Stomach (tissue), 9 donors: ENCODE measurements around the gene GANAB. TPM values are rescaled to one million over a fixed set of nuclear protein-coding genes. Genes with fewer than 3 reads are reported as not detected.

Source experiments
- DNase-seq, 2 donors: peaks; one replicate each; pipeline versions ENCODE4 v3.0.0 to v3.0.0-alpha.2; 2013 to 2019
- H3K27ac ChIP-seq, 5 donors: fragments of 200-600 bp in 4 of 5; sonication (generic) in 4 of 5; one replicate each; pipeline ENCODE4 v1.5.1; 2013 to 2019; ENCODE audit warnings: mild to moderate bottlenecking in 1 of 5, moderate library complexity in 1 of 5
- H3K27me3 ChIP-seq, 3 donors: fragments of 200-600 bp; sonication (generic); one replicate each; pipeline ENCODE4 v1.5.1; 2017 to 2019; ENCODE audit warnings: mixed run types in 1 of 3
- H3K36me3 ChIP-seq, 4 donors: fragments of 200-600 bp; sonication (generic); 1 replicate in 3 of 4; 2 replicates in 1 of 4; pipeline ENCODE4 v1.5.1; 2016 to 2019
- H3K4me1 ChIP-seq, 4 donors: fragments of 200-600 bp; sonication (generic); one replicate each; pipeline ENCODE4 v1.5.1; 2016 to 2019
- H3K4me3 ChIP-seq, 4 donors: fragments of 200-600 bp; sonication (generic) in 3 of 4; one replicate each; pipeline ENCODE4 v1.5.1; 2016 to 2019; ENCODE audit warnings: mild to moderate bottlenecking in 1 of 4
- H3K9me3 ChIP-seq, 4 donors: fragments of 200-600 bp; sonication (generic); one replicate each; pipeline ENCODE4 v1.5.1; 2016 to 2019
- CTCF ChIP-seq, 7 experiments: fragments of 450-650 bp in 4 of 7; fragments of 200-600 bp in 3 of 7; sonication (generic) in 3 of 7; IDR thresholded peaks; one replicate each; pipeline ENCODE4 v1.5.1; 2016 to 2019; ENCODE audit warnings: antibody characterized with exemption in 7 of 7, control low read depth in 2 of 7, mild to moderate bottlenecking in 1 of 7
- EP300 ChIP-seq: sonication (generic); formaldehyde crosslinking; IDR thresholded peaks from one replicate; pipeline ENCODE4 v1.6.1; 2017; ENCODE audit warnings: antibody characterized with exemption
- POLR2A ChIP-seq, 4 donors: fragments of 450-650 bp; IDR thresholded peaks; one replicate each; pipeline ENCODE4 v1.6.1; 2016; ENCODE audit warnings: antibody characterized with exemption in 4 of 4, control low read depth in 2 of 4, mild to moderate bottlenecking in 1 of 4, moderate library complexity in 1 of 4
- POLR2AphosphoS5 ChIP-seq, 3 donors: sonication (generic); formaldehyde crosslinking; IDR thresholded peaks; one replicate each; pipeline ENCODE4 v1.6.1; 2016; ENCODE audit warnings: antibody characterized with exemption in 3 of 3
- WGBS, 5 donors: extraction: QIAGEN DNeasy Blood & Tissue Kit in 3 of 5; methylation state at CpG; one replicate each; pipeline versions ENCODE4 v1.1.5 to v1.1.7; 2013 to 2018; 5-methylcytosine and 5-hydroxymethylcytosine counted together
- intact Hi-C: fragments of 100-400 bp; cut with DNase I; formaldehyde crosslinking; loops from one replicate; pipeline ENCODE4 v1.15.1; 2023; ENCODE audit warnings: low total_unique reads
- polyA plus RNA-seq, 3 donors: library from polyadenylated mRNA; stranded (reverse); fragments of 200-250 nt; gene quantifications; one replicate each; pipeline ENCODE4 v1.2.3, GENCODE V29; 2013
- total RNA-seq, 5 donors: library from RNA; depleted of rRNA; stranded (reverse); fragments of >200 nt; gene quantifications; one replicate each; pipeline versions ENCODE4 v1.1.0 to v1.2.3, GENCODE V29; 2014 to 2016
- donor health status: healthy with polysubstance abuse.
- donor health status: Bipolar disorder and iron deficiency.
- donor health status: healthy.

The GANAB gene
- total and polyA plus RNA-seq, 8 donors, result 21.4 to 155 (median 75.1) TPM

GRCh38 chr11:62648185-62648966, 2.0 kb upstream of the GANAB start:
- WGBS, 5 donors, result 89 to 95% (median 95%) methylated on average over 20 to 24 of the region's 24 CpGs
- Histone ChIP-seq H3K27me3 (no peaks in the 10 kb centered on the region), H3K4me3 (no peak overlapping the region), H3K9me3 (no peaks in the 10 kb centered on the region), H3K36me3 (peaks cover 31 to 46% (median 41%) of the 10 kb centered on the region in 4 donors), H3K4me1 (peaks cover 34 to 61% (median 52%) of the 10 kb centered on the region in 4 donors), H3K27ac (no peak overlapping the region)
- intact Hi-C loops, result no loop called here
- no peak for DNase-seq
- TF ChIP-seq POLR2A (IDR thresholded peaks at IDR 0.05), result no peak
- TF ChIP-seq EP300, result no peak
- no peak for TF ChIP-seq POLR2AphosphoS5 (IDR thresholded peaks at IDR 0.05)
- TF ChIP-seq CTCF (IDR thresholded peaks at IDR 0.05), result no peak

GRCh38 chr11:62647609-62648005, 1.2 kb upstream of the GANAB start:
- no peak for TF ChIP-seq POLR2AphosphoS5 (IDR thresholded peaks at IDR 0.05)
- Histone ChIP-seq H3K4me1 (peaks cover 34 to 63% (median 50%) of the 10 kb centered on the region in 4 donors), H3K27ac (no peak overlapping the region), H3K9me3 (no peaks in the 10 kb centered on the region), H3K36me3 (peaks cover 39 to 54% (median 48%) of the 10 kb centered on the region in 4 donors), H3K4me3 (no peak overlapping the region), H3K27me3 (no peaks in the 10 kb centered on the region)
- DNase-seq, result no peak
- 77 to 85% (median 81%) methylated on average over 3 to 6 of the region's 6 CpGs for WGBS, 5 donors
- intact Hi-C loops, result no loop called here

GRCh38 chr11:62646825-62647608, 604 bp upstream of the GANAB start:
- TF ChIP-seq CTCF (IDR thresholded peaks at IDR 0.05), result no peak
- no peak for TF ChIP-seq POLR2AphosphoS5 (IDR thresholded peaks at IDR 0.05)
- no peak for TF ChIP-seq POLR2A (IDR thresholded peaks at IDR 0.05)
- TF ChIP-seq EP300, result no peak
- Histone ChIP-seq H3K27ac (peak overlapping the region; percentile 25 to 94 (median 89)), H3K27me3 (no peaks in the 10 kb centered on the region), H3K36me3 (peaks cover 40 to 60% (median 54%) of the 10 kb centered on the region in 4 donors), H3K4me3 (peak overlapping the region in 3 of 4 donors; percentile 79 to 98 (median 89)), H3K4me1 (peaks cover 29 to 57% (median 47%) of the 10 kb centered on the region in 4 donors), H3K9me3 (no peaks in the 10 kb centered on the region)
- intact Hi-C loops, result no loop called here
- no peak for DNase-seq
- 46 to 64% (median 58%) methylated on average over 20 to 32 of the region's 32 CpGs for WGBS, 5 donors

GRCh38 chr11:62645671-62645945, 805 bp downstream of the GANAB start:
- WGBS, 5 donors, result 9 to 13% (median 12%) methylated on average over 11 of the region's 11 CpGs
- Histone ChIP-seq H3K36me3 (peaks cover 40 to 62% (median 55%) of the 10 kb centered on the region in 4 donors), H3K4me3 (peak overlapping the region; percentile 68 to 98 (median 84)), H3K4me1 (peaks cover 20 to 51% (median 35%) of the 10 kb centered on the region in 4 donors), H3K9me3 (no peaks in the 10 kb centered on the region), H3K27ac (peak overlapping the region; percentile 89 to 94 (median 92)), H3K27me3 (no peaks in the 10 kb centered on the region)
- TF ChIP-seq POLR2AphosphoS5 (IDR thresholded peaks at IDR 0.05) (no peak), POLR2A (IDR thresholded peaks at IDR 0.05) (no peak), CTCF (IDR thresholded peaks at IDR 0.05) (no peak)
- no peak for DNase-seq
- intact Hi-C loops, result no loop called here
